ENCODE results near the gene NUP50.

DNA sequence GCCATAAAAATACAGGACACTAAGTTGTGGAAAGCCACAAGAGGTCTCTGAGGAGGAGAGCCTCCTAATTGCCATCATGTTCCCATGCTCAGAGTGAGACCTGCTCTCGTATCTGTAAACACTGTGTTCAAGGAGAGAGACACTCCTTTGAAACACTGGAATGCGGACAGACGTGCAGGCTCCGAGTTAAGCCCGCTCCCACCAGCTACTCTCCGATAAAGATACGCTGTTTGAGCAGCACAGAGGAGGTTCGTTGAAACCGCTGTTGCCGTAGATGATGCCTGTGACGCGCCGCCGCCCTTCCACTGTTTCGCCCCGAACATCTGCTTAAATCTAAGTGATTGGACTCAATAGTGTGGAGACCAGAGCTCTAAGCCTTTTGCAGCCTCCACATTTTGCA is 25.1 kb downstream of the NUP50 start:
- TF ChIP-seq, protein P1, sequence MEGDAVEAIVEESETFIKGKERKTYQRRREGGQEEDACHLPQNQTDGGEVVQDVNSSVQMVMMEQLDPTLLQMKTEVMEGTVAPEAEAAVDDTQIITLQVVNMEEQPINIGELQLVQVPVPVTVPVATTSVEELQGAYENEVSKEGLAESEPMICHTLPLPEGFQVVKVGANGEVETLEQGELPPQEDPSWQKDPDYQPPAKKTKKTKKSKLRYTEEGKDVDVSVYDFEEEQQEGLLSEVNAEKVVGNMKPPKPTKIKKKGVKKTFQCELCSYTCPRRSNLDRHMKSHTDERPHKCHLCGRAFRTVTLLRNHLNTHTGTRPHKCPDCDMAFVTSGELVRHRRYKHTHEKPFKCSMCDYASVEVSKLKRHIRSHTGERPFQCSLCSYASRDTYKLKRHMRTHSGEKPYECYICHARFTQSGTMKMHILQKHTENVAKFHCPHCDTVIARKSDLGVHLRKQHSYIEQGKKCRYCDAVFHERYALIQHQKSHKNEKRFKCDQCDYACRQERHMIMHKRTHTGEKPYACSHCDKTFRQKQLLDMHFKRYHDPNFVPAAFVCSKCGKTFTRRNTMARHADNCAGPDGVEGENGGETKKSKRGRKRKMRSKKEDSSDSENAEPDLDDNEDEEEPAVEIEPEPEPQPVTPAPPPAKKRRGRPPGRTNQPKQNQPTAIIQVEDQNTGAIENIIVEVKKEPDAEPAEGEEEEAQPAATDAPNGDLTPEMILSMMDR (conservative IDR thresholded peaks at IDR 0.05 in 1 of 2, IDR thresholded peaks at IDR 0.05 in 1 of 2; ENCODE audit: extremely low read depth in 1 of 2, insufficient read depth in 1 of 2, low read depth in 1 of 2, low read length in 2 of 2): no peak
- no peak for TF ChIP-seq EZH2 (IDR thresholded peaks at IDR 0.05; ENCODE audit: borderline replicate concordance, low read length)
